ENCODE results near the gene GPR158. TPM values are rescaled to one million over a fixed set of nuclear protein-coding genes. Genes with fewer than 3 reads are reported as not detected.

GPR158 gene
- total RNA-seq, 1 experiment from 2014 or later, result 0.24 TPM

DNA sequence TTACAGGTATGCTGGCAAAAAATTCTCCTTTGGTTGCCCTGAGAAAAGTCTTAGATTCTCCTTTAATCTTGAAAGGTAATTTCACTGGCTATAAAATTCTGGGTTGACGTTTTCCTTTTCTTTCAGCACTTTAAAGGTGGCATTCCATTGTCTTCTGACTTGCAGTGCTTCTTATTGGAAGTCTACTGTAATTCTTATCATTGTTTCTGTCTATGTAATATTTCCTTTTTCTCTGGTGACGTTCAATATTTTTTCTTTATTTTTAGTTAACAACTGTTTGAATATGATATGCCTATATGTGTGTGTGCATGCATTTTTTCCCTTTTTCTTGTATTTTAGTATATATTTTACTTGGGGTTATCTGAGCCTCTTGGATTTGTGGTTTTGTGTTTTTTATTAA is 111.0 kb downstream of the GPR158 start:
- H2BK15ac ChIP-seq (ENCODE audit: low read depth, low read length), result no peak overlapping the region
- H3K27me3 ChIP-seq (ENCODE audit: insufficient read depth, low read length), result no peaks in the 10 kb centered on the region
- H3K36me3 Mint-ChIP-seq (ENCODE audit: insufficient read depth in 1 of 3, low read depth in 3 of 3), result peaks cover 10 to 16% (median 10%) of the 10 kb centered on the region in 3 experiments; a peak in 6 of 7 replicates
- no peak overlapping the region for H2AFZ ChIP-seq (ENCODE audit: low read length)
- H3K4me2 ChIP-seq (ENCODE audit: insufficient read depth, insufficient read length, low read length), result no peak overlapping the region
- no peak overlapping the region for H3K23ac ChIP-seq (ENCODE audit: insufficient read length, low read depth, low read length)
- no peaks in the 10 kb centered on the region for H3K79me1 ChIP-seq (ENCODE audit: insufficient read depth, low read depth, low read length, poor library complexity, severe bottlenecking)
- H2BK20ac ChIP-seq (ENCODE audit: low read depth, low read length, poor library complexity, severe bottlenecking), result no peak overlapping the region
- no peak overlapping the region for H3K9ac ChIP-seq (ENCODE audit: extremely low read depth, insufficient read length, low read length)
- no peak overlapping the region for H3K14ac ChIP-seq (ENCODE audit: insufficient read depth, low read length)
- no peaks in the 10 kb centered on the region for H3K4me1 Mint-ChIP-seq
- no peak overlapping the region for H3K4ac ChIP-seq (ENCODE audit: low read depth, low read length)
- no peak overlapping the region for H2BK120ac ChIP-seq (ENCODE audit: low read depth, low read length, poor library complexity, severe bottlenecking)
- H3K56ac ChIP-seq (ENCODE audit: insufficient read length, low read depth, low read length), result no peak overlapping the region
- H3K27ac Mint-ChIP-seq, result no peak overlapping the region
- peaks cover 29 to 34% of the 10 kb centered on the region in 2 experiments for H3K9me3 Mint-ChIP-seq
- H3K18ac ChIP-seq (ENCODE audit: insufficient read length, low read depth, low read length), result no peak overlapping the region
- TF ChIP-seq, protein P1, sequence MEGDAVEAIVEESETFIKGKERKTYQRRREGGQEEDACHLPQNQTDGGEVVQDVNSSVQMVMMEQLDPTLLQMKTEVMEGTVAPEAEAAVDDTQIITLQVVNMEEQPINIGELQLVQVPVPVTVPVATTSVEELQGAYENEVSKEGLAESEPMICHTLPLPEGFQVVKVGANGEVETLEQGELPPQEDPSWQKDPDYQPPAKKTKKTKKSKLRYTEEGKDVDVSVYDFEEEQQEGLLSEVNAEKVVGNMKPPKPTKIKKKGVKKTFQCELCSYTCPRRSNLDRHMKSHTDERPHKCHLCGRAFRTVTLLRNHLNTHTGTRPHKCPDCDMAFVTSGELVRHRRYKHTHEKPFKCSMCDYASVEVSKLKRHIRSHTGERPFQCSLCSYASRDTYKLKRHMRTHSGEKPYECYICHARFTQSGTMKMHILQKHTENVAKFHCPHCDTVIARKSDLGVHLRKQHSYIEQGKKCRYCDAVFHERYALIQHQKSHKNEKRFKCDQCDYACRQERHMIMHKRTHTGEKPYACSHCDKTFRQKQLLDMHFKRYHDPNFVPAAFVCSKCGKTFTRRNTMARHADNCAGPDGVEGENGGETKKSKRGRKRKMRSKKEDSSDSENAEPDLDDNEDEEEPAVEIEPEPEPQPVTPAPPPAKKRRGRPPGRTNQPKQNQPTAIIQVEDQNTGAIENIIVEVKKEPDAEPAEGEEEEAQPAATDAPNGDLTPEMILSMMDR (conservative IDR thresholded peaks at IDR 0.05), result no peak
- no peak overlapping the region for H4K5ac ChIP-seq (ENCODE audit: insufficient read length, low read depth, low read length)
- no peaks in the 10 kb centered on the region for H4K20me1 ChIP-seq (ENCODE audit: control insufficient read depth, insufficient read depth, insufficient read length)
- H3K79me2 ChIP-seq (ENCODE audit: insufficient read depth, low read length), result no peaks in the 10 kb centered on the region
- H3K4me1 ChIP-seq (ENCODE audit: insufficient read depth, low read length), result no peaks in the 10 kb centered on the region
- H3K23me2 ChIP-seq (ENCODE audit: insufficient read length, low read depth, low read length, poor library complexity, severe bottlenecking), result no peaks in the 10 kb centered on the region
- no peak overlapping the region for H3K4me3 Mint-ChIP-seq
- no peak overlapping the region for H3K27ac ChIP-seq (ENCODE audit: insufficient read length, low read depth, low read length)
- no peak overlapping the region for H3T11ph ChIP-seq (ENCODE audit: low read length)
- H3K9me3 ChIP-seq (ENCODE audit: control insufficient read depth, low read depth, low read length), result no peaks in the 10 kb centered on the region
- no peak for DNase-seq
- no CpG with 5 or more reads among the region's 2 CpGs for WGBS (ENCODE audit: extremely low coverage, insufficient read length, low lambda C conversion rate)
- H4K8ac ChIP-seq (replicated peaks; ENCODE audit: insufficient read length, low read depth, low read length), result no peak overlapping the region
- no peak overlapping the region for H2AK5ac ChIP-seq (ENCODE audit: insufficient read length, low read length)
- no peak overlapping the region for H4K91ac ChIP-seq (ENCODE audit: insufficient read length, low read depth, low read length)
- no peak overlapping the region for H2BK12ac ChIP-seq (ENCODE audit: insufficient read length, low read depth, low read length)
- H2BK5ac ChIP-seq (ENCODE audit: insufficient read length, low read length), result no peak overlapping the region
- H3K27me3 Mint-ChIP-seq (ENCODE audit: low read depth), result no peaks in the 10 kb centered on the region
